C4-2B (cell line): ENCODE results near the gene LRCH1.

Experiments used
- H3K27ac ChIP-seq: fragments of 450-650 bp; 2 replicates; pipeline ENCODE4 v1.5.1; 2017
- CTCF ChIP-seq: fragments of 450-650 bp; conservative IDR thresholded peaks from 2 replicates; pipeline ENCODE4 v1.5.1; 2017; ENCODE audit warnings: mild to moderate bottlenecking
- ZFX ChIP-seq: fragments of 450-650 bp; IDR thresholded peaks from 2 replicates; pipeline ENCODE4 v1.6.1; 2017

Gene LRCH1

DNA sequence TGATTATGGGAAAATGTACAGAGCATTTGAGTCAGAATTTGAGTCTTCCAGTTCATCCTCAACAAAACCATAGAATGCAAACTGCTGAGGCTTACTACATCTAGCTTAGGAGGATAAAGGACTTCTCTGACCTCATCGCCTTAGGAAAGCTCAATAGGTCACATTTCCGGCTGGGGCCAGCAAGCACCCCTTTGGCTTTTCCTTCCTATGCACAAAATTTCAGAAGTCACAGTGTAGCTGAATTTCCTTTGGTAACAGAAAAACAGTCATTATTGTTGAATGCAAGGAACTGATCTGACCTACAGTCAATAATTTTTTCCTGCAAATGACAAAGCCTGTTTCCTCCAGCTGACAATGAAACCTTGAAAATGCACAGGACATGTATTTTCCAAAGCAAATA is 32.8 kb upstream of the LRCH1 start:
- no peak for TF ChIP-seq ZFX
- TF ChIP-seq CTCF = no peak

DNA sequence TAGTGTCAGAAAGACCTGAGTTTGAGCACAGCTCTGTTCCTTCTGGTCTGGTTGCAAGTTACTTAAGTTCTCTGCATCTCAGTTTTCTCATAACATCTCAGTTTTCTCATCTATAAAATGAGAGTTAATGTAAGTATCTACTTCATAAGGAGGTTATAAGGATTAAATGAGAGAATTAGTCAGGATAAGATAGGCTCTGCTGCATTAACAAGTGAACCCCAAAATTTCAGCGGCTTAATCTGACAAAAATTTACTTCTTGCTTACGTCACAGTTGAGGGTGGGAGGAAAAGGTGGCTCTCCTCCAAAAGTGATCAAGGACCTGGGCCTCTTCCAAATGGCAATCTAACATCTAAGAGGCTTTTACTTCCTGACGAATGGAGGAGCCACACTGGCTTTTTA is 31.5 kb upstream of the LRCH1 start:
- no peak overlapping the region for H3K27ac ChIP-seq
- TF ChIP-seq CTCF (no peak), ZFX (no peak)

More for the DNA sequence above, 32.8 kb upstream of the LRCH1 start:
- no peak overlapping the region for H3K27ac ChIP-seq

- TF ChIP-seq ZFX = no peak
- no peak for TF ChIP-seq CTCF
- H3K27ac ChIP-seq = no peak overlapping the region
Observed at GRCh38 chr13:46521921-46522747, 30.8 kb upstream of the LRCH1 start.

- no peak overlapping the region for H3K27ac ChIP-seq
- no peak for TF ChIP-seq CTCF
- TF ChIP-seq ZFX = no peak
Observed at GRCh38 chr13:46522748-46523030, 30.3 kb upstream of the LRCH1 start.

DNA sequence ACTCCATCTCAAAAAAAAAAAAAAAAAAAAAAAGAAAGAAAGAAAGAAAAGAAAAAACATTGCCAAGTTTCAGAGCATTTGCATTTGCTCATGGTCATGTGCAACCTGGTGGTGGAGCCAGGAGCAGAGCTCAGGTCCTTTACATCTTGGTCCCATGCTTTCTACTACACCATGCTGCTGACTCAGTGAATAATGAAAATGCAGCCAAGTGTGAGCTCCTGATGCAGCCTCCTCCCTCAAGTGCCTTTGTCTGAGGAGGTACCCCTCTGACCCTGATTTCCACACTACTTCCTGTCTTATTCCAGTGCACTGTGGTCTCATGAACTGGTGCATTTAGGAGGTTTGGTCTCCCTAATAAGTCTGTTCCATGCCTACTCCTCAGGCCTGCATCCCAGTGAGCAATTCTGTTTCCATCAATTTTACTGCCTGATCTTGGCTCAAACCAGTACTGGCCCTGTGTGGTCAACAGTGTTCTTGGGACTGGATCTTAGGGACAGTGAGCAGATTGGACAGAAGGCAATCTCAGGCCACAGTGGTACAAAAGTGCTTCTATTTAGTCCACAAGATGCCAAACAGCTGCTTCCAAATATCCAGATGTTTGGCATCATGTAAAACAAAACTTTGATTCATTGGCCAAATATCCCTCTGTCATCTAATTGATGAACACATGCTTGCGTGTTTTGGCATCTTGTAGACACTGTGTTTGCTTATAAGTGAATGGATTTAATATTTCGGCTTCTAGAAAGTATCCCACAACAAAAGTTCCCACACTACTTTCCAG is 28.8 kb upstream of the LRCH1 start:
- H3K27ac ChIP-seq = no peak overlapping the region
- TF ChIP-seq ZFX (no peak), CTCF (no peak)

DNA sequence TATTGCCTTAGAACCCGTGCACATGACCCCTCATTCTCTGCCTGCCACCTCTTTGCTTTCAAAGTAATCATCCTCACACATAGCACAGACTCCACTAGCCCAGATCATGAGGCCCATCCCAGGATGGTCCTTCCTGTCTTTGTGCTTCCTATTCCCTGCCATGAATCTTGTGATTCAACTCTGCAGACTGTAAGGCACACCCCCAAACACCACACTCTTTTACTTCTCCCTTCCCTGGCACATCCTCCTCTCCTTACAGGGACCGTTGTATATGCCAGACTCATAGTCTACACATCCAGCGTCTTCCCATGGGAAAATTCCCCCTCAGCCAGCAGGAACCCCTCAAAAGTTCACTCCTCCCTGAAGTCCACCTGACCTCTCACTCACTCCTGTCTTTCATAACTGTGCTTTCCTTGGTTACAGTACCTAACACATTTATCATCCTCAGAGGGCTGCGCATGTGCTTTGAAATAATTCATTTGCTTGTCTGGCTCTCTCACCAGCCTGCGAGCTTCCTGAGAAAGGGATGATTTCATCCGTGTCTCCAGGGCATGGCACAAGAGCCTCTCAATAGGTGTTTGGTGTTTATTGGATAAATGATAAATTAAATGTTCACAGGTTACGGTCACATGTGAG is 26.8 kb upstream of the LRCH1 start:
- H3K27ac ChIP-seq = no peak overlapping the region
- TF ChIP-seq ZFX = no peak
- no peak for TF ChIP-seq CTCF

- TF ChIP-seq CTCF (no peak), ZFX (no peak)
- H3K27ac ChIP-seq = no peak overlapping the region
Observed at GRCh38 chr13:46526740-46527139, 26.2 kb upstream of the LRCH1 start.
